ENCODE data around the gene PRDX2.

PRDX2 gene

DNA sequence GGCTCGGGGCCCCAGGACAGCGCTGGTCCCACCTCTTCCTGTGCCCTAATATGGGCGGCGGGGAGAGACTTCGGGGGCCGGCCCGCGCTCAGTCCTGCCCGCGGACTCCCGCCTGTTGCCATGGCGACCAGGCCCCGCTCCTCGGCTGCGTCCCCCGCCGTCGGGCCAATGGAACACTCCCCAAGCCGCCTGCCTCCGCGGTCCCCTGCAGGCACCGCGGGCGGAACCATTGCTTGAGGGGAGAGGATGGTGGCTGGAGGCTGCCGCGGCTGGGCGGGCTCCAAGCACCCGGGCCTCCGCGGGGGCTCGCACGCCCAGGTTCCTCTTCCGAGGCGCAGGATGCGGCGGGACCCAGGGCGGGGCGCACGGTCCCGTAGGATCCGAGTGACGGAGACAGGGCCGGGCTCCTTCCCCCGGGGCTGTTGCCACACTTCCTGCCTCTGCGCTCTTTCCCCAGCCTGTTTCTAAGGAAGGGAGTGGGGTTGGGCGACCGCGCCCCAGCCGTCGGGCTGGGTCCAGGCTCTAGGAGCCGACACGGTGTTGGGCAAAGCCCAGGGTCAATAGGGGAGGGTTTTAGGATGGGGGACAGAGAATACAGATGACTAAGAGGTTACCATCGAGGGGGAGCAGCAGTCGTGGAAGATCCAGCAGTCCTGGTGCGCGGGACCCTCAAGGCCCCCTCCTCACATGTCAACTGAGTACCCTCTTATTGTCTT, 11.5 kb downstream of the PRDX2 start:
- Histone ChIP-seq H3K9me3 (ENCODE audit: control insufficient read depth, insufficient read depth, low read depth, low read length) (no peaks in the 10 kb centered on the region), H3K9ac (ENCODE audit: low read length) (peak overlapping the region; percentile 54), H3K27ac (ENCODE audit: low read depth, low read length) (no peak overlapping the region), H3K36me3 (ENCODE audit: control insufficient read depth, insufficient read depth, low read length) (no peaks in the 10 kb centered on the region), H3K27me3 (ENCODE audit: control insufficient read depth, insufficient read depth, low read length) (peaks cover 7% of the 10 kb centered on the region; the same call in 1 of the 2 replicates), H3K4me3 (ENCODE audit: low read depth, low read length) (peak overlapping the region; percentile 65), H3K4me1 (ENCODE audit: control insufficient read depth, insufficient read depth, low read length) (peaks cover 41% of the 10 kb centered on the region)

DNA sequence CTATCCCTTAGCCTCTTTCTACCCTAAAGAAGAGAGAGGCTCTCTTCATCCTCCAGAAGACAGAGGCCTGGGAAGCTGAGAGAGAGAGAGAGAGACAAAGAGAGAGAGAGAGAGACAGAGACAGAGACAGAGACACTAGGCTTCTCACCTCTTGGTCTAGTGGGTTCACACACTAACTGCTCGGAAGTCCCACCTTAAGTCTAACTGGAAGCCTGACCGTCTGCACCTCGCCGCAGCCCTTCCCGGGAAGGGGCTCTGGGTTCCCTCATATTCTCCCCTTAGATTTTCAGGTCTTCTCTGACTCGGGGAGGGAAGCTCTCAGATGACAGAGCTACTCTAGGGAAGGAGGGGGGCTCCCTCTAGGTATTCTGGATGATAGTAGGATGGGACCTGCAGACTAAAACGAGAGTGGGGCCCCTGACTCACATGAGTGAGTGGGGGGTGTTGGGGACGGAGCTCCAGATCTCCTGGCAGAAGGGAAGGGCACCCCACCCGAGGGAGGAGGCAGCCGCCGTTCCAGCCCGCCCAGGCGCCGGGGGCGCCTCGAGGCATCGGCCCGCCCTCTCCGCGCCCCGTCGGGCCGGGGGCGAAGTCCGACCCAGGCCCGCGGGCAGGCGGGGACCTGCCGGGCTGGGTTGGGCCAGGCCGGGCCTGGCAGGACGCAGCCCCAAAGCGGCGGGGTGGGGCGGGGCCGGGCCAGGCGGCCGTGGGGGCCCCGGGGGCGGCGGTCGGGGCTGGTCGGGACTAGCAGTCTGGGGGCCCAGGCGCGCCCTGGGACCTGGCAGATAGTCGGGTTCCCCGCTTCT, 12.3 kb downstream of the PRDX2 start:
- Histone ChIP-seq H3K27me3 (ENCODE audit: control insufficient read depth, insufficient read depth, low read length) (peaks cover 7% of the 10 kb centered on the region; the same call in 1 of the 2 replicates), H3K27ac (ENCODE audit: low read depth, low read length) (peak overlapping the region; percentile 57; the same call in 1 of the 2 replicates), H3K4me1 (ENCODE audit: control insufficient read depth, insufficient read depth, low read length) (peaks cover 42% of the 10 kb centered on the region), H3K9ac (ENCODE audit: low read length) (peak overlapping the region; percentile 54), H3K4me3 (ENCODE audit: low read depth, low read length) (peak overlapping the region; percentile 65), H3K36me3 (ENCODE audit: control insufficient read depth, insufficient read depth, low read length) (no peaks in the 10 kb centered on the region), H3K9me3 (ENCODE audit: control insufficient read depth, insufficient read depth, low read depth, low read length) (no peaks in the 10 kb centered on the region)

DNA sequence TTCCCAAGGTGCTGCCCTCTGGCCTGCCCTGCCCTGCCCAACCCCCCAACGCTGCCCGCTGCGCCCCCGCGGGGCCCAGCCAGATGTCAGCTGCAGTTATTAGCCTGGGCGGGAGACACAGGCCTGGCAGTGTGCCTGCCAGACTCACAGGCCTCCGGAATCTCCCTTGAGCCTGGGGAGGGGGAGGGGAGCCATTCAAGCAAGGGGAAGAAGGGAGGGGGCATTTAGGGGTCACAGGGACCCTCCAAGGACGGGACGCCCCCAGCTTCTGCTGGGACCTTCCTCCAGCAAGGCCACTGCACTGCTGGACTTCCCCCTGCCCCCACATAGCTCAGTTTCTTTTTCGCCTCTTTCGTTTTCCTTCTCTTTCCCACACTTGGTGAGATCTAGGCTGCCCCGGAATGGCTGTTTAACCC, 12.9 kb downstream of the PRDX2 start:
- peak overlapping the region; percentile 57; the same call in 1 of the 2 replicates for H3K27ac ChIP-seq (ENCODE audit: low read depth, low read length)
- H3K4me1 ChIP-seq (ENCODE audit: control insufficient read depth, insufficient read depth, low read length): peaks cover 43% of the 10 kb centered on the region
- peak overlapping the region; percentile 48 for H3K9ac ChIP-seq (ENCODE audit: low read length)
- no peaks in the 10 kb centered on the region for H3K9me3 ChIP-seq (ENCODE audit: control insufficient read depth, insufficient read depth, low read depth, low read length)
- peak overlapping the region; percentile 65 for H3K4me3 ChIP-seq (ENCODE audit: low read depth, low read length)
- no peaks in the 10 kb centered on the region for H3K36me3 ChIP-seq (ENCODE audit: control insufficient read depth, insufficient read depth, low read length)
- peaks cover 7% of the 10 kb centered on the region; the same call in 1 of the 2 replicates for H3K27me3 ChIP-seq (ENCODE audit: control insufficient read depth, insufficient read depth, low read length)

DNA sequence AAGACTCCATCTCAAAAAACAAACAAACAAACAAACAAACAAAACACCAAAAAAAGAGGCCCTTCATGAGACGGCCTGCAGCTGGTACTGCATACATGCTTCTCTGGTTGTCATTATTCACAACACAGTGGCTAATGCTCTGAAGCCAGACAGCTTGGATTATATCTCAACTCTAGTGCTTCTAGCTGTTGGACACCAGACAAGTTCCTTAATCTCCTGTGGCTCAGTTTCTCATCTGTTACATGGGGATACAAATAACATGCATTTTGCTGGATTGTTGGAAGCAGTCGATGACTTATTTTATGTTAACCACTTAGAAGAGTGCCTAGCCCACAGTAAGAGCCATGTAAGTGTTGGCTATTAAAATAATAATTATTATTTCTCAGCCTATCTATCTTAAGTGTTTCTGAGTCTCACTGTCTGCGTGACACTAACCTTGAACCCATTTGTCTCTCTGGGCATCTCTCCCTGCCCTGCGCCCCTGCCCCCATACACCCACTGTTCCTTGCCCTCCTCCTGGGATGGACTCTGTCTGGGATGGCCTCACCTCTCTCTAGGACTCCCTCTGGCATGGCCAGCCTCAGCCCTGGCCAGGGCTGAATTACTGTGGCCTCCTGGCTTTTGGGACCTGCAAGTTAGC, 13.4 kb downstream of the PRDX2 start:
- Histone ChIP-seq H3K36me3 (ENCODE audit: control insufficient read depth, insufficient read depth, low read length) (no peaks in the 10 kb centered on the region), H3K27me3 (ENCODE audit: control insufficient read depth, insufficient read depth, low read length) (peaks cover 7% of the 10 kb centered on the region; the same call in 1 of the 2 replicates), H3K27ac (ENCODE audit: low read depth, low read length) (no peak overlapping the region), H3K4me3 (ENCODE audit: low read depth, low read length) (peak overlapping the region; percentile 65), H3K4me1 (ENCODE audit: control insufficient read depth, insufficient read depth, low read length) (peaks cover 47% of the 10 kb centered on the region), H3K9ac (ENCODE audit: low read length) (peak overlapping the region; percentile 14), H3K9me3 (ENCODE audit: control insufficient read depth, insufficient read depth, low read depth, low read length) (no peaks in the 10 kb centered on the region)

DNA sequence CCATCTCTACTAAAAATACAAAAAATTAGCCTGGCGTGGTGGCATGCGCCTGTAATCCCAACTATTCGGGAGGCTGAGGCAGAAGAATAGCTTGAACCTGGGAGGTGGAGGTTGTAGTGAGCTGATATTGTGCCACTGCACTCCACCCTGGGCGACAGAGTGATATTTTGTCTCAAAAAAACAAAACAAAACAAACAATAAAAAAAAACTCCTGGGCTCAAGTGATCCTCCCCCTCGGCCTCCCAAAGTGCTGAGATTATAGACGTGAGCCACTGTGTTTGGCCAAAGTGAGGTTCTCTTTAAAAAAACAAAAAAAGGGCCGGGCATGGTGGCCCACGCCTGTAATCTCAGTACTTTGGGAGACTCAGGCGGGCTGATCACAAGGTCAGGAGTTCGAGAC, 14.1 kb downstream of the PRDX2 start:
- Histone ChIP-seq H3K27ac (ENCODE audit: low read depth, low read length) (no peak overlapping the region), H3K36me3 (ENCODE audit: control insufficient read depth, insufficient read depth, low read length) (no peaks in the 10 kb centered on the region), H3K9me3 (ENCODE audit: control insufficient read depth, insufficient read depth, low read depth, low read length) (no peaks in the 10 kb centered on the region), H3K4me3 (ENCODE audit: low read depth, low read length) (no peak overlapping the region), H3K4me1 (ENCODE audit: control insufficient read depth, insufficient read depth, low read length) (peaks cover 47% of the 10 kb centered on the region), H3K27me3 (ENCODE audit: control insufficient read depth, insufficient read depth, low read length) (peaks cover 7% of the 10 kb centered on the region; the same call in 1 of the 2 replicates), H3K9ac (ENCODE audit: low read length) (no peak overlapping the region)

DNA sequence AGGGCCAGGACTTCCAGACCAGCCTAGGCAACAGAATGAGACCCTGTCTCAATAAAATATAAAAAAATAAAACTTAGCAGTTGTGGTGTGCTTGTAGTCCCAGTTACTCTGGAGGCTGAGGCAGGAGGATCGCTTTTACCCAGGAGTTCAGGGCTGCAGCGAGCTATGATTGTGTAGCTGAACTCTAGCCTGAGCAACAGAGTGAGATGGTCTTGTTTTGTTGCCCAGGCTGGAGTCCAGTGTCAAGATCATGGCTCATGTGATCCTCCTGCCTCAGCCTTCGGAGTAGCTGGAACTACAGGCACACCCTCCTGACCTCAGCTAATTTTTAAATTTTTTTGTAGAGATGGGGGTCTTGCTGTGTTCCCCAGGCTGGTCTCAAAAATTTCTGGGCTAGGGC, 14.6 kb downstream of the PRDX2 start:
- peaks cover 7% of the 10 kb centered on the region; the same call in 1 of the 2 replicates for H3K27me3 ChIP-seq (ENCODE audit: control insufficient read depth, insufficient read depth, low read length)
- no peak overlapping the region for H3K4me3 ChIP-seq (ENCODE audit: low read depth, low read length)
- H3K4me1 ChIP-seq (ENCODE audit: control insufficient read depth, insufficient read depth, low read length): peaks cover 47% of the 10 kb centered on the region
- H3K27ac ChIP-seq (ENCODE audit: low read depth, low read length): no peak overlapping the region
- no peak overlapping the region for H3K9ac ChIP-seq (ENCODE audit: low read length)
- H3K9me3 ChIP-seq (ENCODE audit: control insufficient read depth, insufficient read depth, low read depth, low read length): no peaks in the 10 kb centered on the region
- no peaks in the 10 kb centered on the region for H3K36me3 ChIP-seq (ENCODE audit: control insufficient read depth, insufficient read depth, low read length)

DNA sequence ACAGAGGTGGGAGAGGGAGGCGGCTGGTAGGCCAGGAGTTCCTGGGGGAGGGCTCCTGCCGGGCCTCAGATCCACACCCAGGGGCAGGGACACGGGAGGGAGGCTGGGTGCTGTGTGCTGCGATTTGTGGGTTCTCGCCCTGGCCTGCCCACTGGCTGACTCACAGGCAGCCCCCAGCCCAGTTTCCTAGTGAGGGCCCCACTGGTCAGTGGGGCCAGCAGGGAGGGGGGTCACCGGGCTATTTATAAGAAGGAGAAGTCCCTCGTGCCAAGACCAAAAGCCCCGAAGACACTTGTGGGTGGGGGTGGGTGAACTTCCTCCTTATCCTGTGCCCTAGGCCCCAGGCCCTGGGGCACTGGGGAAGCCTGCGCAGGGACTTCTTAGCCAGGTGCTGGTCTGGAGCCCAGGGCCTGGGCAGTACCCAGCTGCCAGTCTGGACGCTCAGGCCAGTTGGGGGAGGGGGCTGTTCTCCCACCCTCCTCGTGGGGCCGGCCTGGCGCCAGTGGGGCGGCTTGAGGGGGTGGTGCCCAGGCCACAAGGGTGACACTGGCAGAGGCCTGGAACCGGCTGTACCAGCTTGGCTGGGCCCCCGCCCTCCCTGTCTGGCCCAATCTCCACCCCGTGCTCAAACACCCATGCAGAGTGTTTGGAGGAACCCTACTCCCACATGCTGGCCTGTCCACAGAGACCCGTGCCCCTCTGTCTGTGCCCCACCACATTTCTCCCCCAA, 15.3 kb downstream of the PRDX2 start:
- Histone ChIP-seq H3K4me3 (ENCODE audit: low read depth, low read length) (no peak overlapping the region), H3K4me1 (ENCODE audit: control insufficient read depth, insufficient read depth, low read length) (peaks cover 47% of the 10 kb centered on the region), H3K27me3 (ENCODE audit: control insufficient read depth, insufficient read depth, low read length) (peaks cover 7% of the 10 kb centered on the region; the same call in 1 of the 2 replicates), H3K27ac (ENCODE audit: low read depth, low read length) (no peak overlapping the region), H3K36me3 (ENCODE audit: control insufficient read depth, insufficient read depth, low read length) (no peaks in the 10 kb centered on the region), H3K9me3 (ENCODE audit: control insufficient read depth, insufficient read depth, low read depth, low read length) (no peaks in the 10 kb centered on the region), H3K9ac (ENCODE audit: low read length) (no peak overlapping the region)

DNA sequence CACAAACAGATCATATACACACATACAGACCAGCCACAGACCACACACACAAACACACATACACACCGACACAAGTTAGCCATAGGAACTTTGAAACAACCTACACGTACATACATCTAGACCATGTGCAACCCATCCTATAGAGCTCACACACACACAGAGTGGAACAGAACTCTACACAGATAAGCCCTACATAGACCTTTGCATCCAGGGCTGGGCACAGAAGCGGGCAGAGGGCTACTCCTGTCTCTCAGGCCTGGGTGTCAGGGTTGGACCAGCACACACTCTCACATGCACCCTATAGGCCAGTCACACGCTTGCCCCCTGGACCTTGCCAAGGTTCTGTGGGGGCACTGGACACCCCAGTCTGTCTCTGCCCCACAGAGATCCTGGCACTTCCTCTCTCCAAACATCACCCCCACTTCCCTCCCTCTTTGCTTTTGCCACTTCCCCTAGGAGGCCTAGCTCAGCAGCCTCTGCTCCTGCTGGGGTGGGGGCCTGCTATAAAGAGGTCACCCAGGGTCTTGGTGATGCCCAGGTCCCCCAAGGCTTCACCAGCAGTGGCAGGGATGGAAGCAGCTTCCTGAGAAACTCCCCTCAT, 16.1 kb downstream of the PRDX2 start:
- no peak overlapping the region for H3K9ac ChIP-seq (ENCODE audit: low read length)
- no peaks in the 10 kb centered on the region for H3K36me3 ChIP-seq (ENCODE audit: control insufficient read depth, insufficient read depth, low read length)
- peaks cover 1% of the 10 kb centered on the region; the same call in 1 of the 2 replicates for H3K27me3 ChIP-seq (ENCODE audit: control insufficient read depth, insufficient read depth, low read length)
- no peak overlapping the region for H3K27ac ChIP-seq (ENCODE audit: low read depth, low read length)
- peaks cover 41% of the 10 kb centered on the region for H3K4me1 ChIP-seq (ENCODE audit: control insufficient read depth, insufficient read depth, low read length)
- no peak overlapping the region for H3K4me3 ChIP-seq (ENCODE audit: low read depth, low read length)
- H3K9me3 ChIP-seq (ENCODE audit: control insufficient read depth, insufficient read depth, low read depth, low read length): no peaks in the 10 kb centered on the region

DNA sequence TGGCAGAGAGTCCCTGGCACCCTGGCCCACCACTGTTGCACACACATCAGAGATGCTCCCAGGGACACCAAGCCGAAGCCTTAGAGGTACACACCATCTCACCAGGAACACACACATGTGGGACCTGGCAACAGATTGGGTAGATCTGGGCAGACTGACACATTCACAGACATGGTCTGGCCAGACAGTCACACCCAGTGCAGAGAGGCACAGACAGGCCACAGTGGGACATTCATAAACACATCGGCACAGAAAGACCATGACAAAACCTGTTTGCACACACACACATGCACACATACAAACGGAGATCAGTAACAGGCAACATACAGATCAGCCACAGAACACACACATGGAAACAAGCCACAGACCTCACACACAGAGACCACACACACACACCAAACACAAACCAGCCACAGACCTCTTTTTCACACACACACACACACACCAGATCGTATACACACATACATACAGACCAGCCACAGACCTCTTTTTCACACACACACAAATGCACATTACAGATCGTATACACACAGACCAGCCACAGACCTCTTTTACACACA, 16.6 kb downstream of the PRDX2 start:
- Histone ChIP-seq H3K27ac (ENCODE audit: low read depth, low read length) (no peak overlapping the region), H3K9ac (ENCODE audit: low read length) (peak overlapping the region; percentile 41), H3K4me3 (ENCODE audit: low read depth, low read length) (no peak overlapping the region), H3K9me3 (ENCODE audit: control insufficient read depth, insufficient read depth, low read depth, low read length) (no peaks in the 10 kb centered on the region), H3K36me3 (ENCODE audit: control insufficient read depth, insufficient read depth, low read length) (no peaks in the 10 kb centered on the region), H3K27me3 (ENCODE audit: control insufficient read depth, insufficient read depth, low read length) (no peaks in the 10 kb centered on the region), H3K4me1 (ENCODE audit: control insufficient read depth, insufficient read depth, low read length) (peaks cover 38% of the 10 kb centered on the region)

DNA sequence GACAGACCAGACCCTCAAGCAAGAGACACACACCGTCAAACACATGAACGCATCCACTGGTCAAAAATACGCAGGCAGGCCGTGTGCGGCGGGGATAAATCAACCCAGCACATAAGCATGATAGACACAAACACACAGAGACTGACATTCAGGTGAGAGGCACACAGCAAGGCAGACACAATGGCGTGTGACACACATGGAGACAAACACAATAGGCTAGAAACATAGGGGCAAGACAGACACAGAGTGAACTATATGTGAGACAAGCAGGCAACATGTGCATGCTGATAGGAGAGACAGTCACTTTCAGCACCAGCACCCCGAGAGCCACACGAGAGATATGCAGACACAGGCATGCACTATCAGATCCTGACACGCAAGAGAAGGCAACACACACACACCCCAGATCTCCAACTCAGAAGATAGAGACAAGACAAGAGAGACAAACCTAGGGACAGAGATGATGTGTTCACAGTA, 17.2 kb downstream of the PRDX2 start:
- Histone ChIP-seq H3K4me1 (ENCODE audit: control insufficient read depth, insufficient read depth, low read length) (peaks cover 39% of the 10 kb centered on the region), H3K4me3 (ENCODE audit: low read depth, low read length) (no peak overlapping the region), H3K9ac (ENCODE audit: low read length) (peak overlapping the region; percentile 41), H3K27me3 (ENCODE audit: control insufficient read depth, insufficient read depth, low read length) (no peaks in the 10 kb centered on the region), H3K27ac (ENCODE audit: low read depth, low read length) (no peak overlapping the region), H3K9me3 (ENCODE audit: control insufficient read depth, insufficient read depth, low read depth, low read length) (no peaks in the 10 kb centered on the region), H3K36me3 (ENCODE audit: control insufficient read depth, insufficient read depth, low read length) (no peaks in the 10 kb centered on the region)
